Measurements from ENCODE around the gene IFNA13.
"Not testable (repeated sequence)": the region's sequence is repeated elsewhere in the genome, so short reads cannot be mapped to it uniquely, and the experiment has no call there.

GRCh38 chr9:21367169-21367568, 688 bp downstream of the IFNA13 start:
- not testable (repeated sequence) for TF ChIP-seq CTCF, POLR2A, EP300 (IDR thresholded peaks at IDR 0.05)
